ENCODE results near the gene RDX. TPM values are rescaled to one million over a fixed set of nuclear protein-coding genes. Genes with fewer than 3 reads are reported as not detected.
A peak's percentile ranks its signal among the peaks of the same experiment; 100 is the strongest.

Gene RDX
- total RNA-seq, 1 experiment from 2014 or later, result 132 TPM

DNA sequence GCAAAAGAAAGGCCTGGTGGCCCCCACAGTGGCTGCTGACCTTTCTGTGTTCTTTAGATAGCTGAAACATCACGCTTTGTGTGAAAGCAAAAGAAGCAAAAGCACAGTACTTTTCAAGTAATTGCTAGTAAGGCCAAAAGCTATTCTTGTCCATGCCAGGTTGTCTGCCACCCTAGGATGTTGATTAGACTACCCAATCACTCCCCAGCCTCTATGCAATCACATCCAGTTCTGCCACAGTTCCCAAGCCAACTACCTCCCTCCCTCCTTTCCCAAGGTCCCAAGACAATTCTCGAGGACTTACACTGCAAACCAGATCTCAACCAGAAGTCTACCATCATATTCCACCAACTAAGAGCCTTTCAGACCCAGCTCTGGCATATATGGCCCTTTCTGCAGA lies 46.2 kb downstream of the RDX start:
- Mint-ChIP-seq H3K9me3 (ENCODE audit: unreplicated experiment) (no peaks in the 10 kb centered on the region), H3K27ac (ENCODE audit: low read depth, unreplicated experiment) (peak overlapping the region; percentile 74), H3K4me1 (ENCODE audit: insufficient read depth, unreplicated experiment) (peaks cover 15% of the 10 kb centered on the region), H3K36me3 (ENCODE audit: insufficient read depth, unreplicated experiment) (peaks cover 71% of the 10 kb centered on the region), H3K27me3 (ENCODE audit: insufficient read depth, unreplicated experiment) (no peaks in the 10 kb centered on the region), H3K4me3 (ENCODE audit: unreplicated experiment) (no peak overlapping the region)
- intact Hi-C loops (cut with micrococcal nuclease), result loop anchor here (5.0 kb wide), 2 partner anchors 47 to 158 kb away; partner anchors contain the start of genes RDX and ZC3H12C
- no TSS peak for BruUV-seq (replicated peaks)
- CTCF ChIA-PET, result interaction anchor here (0.6 to 3.6 kb wide), 21 partner anchors 11 to 391 kb away, joined by 3 to 42 read pairs (median 4); no protein-coding TSS in a partner anchor
- no peak for TF ChIP-seq CTCF (IDR thresholded peaks at IDR 0.05; ENCODE audit: unreplicated experiment)
- no peak for DNase-seq (ENCODE audit: unreplicated experiment)
- POLR2A ChIA-PET, result interaction anchor here (0.6 to 1.2 kb wide), 9 partner anchors 8 to 1821 kb away, joined by 3 to 5 read pairs (median 4); no protein-coding TSS in a partner anchor

GRCh38 chr11:110249766-110250165 lies 46.6 kb downstream of the RDX start:
- H3K27ac Mint-ChIP-seq (ENCODE audit: low read depth, unreplicated experiment), result peak overlapping the region; percentile 74
- no peak for TF ChIP-seq CTCF (IDR thresholded peaks at IDR 0.05; ENCODE audit: unreplicated experiment)
- DNase-seq (ENCODE audit: unreplicated experiment), result no peak
- ChIA-PET CTCF (interaction anchor here (0.6 to 3.6 kb wide), 26 partner anchors 11 to 517 kb away, joined by 3 to 42 read pairs (median 4); no protein-coding TSS in a partner anchor), POLR2A (interaction anchor here (0.6 to 1.2 kb wide), 8 partner anchors 9 to 1821 kb away, joined by 3 to 5 read pairs (median 4); no protein-coding TSS in a partner anchor)
- intact Hi-C loops (cut with micrococcal nuclease), result loop anchor here (1.0 to 5.0 kb wide), 5 partner anchors 48 to 303 kb away; partner anchors contain the start of genes RDX and ZC3H12C
- H3K4me1 Mint-ChIP-seq (ENCODE audit: insufficient read depth, unreplicated experiment), result peaks cover 15% of the 10 kb centered on the region
- no peaks in the 10 kb centered on the region for H3K27me3 Mint-ChIP-seq (ENCODE audit: insufficient read depth, unreplicated experiment)
- H3K4me3 Mint-ChIP-seq (ENCODE audit: unreplicated experiment), result no peak overlapping the region
- peaks cover 71% of the 10 kb centered on the region for H3K36me3 Mint-ChIP-seq (ENCODE audit: insufficient read depth, unreplicated experiment)
- H3K9me3 Mint-ChIP-seq (ENCODE audit: unreplicated experiment), result no peaks in the 10 kb centered on the region
- no TSS peak for BruUV-seq (replicated peaks)

DNA sequence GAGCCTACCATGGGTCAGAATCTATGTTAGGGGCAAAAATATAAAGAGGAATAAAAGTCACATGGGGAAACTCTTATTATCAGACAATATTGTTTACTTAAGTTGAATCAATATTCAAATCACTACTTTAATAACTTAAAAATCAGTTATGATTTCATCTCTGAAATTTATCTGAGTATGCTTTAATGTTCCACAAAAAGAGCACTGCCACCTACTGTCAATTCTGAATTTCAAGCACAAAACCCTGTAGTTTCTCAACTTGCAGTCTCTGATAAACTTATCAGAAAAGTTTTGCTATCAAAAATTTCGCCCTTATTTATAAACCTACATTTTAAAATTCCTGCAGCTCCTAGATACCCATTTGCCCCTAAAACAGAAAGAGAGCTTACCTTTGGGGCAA lies 47.3 kb downstream of the RDX start:
- ChIA-PET POLR2A (no interaction called here), CTCF (interaction anchor here (0.6 to 3.6 kb wide), 19 partner anchors 10 to 518 kb away, joined by 3 to 42 read pairs (median 4); no protein-coding TSS in a partner anchor)
- H3K9me3 Mint-ChIP-seq (ENCODE audit: unreplicated experiment), result no peaks in the 10 kb centered on the region
- no peak overlapping the region for H3K4me3 Mint-ChIP-seq (ENCODE audit: unreplicated experiment)
- peaks cover 67% of the 10 kb centered on the region for H3K36me3 Mint-ChIP-seq (ENCODE audit: insufficient read depth, unreplicated experiment)
- BruUV-seq (replicated peaks), result no TSS peak
- TF ChIP-seq CTCF (IDR thresholded peaks at IDR 0.05; ENCODE audit: unreplicated experiment), result no peak
- peaks cover 15% of the 10 kb centered on the region for H3K4me1 Mint-ChIP-seq (ENCODE audit: insufficient read depth, unreplicated experiment)
- H3K27me3 Mint-ChIP-seq (ENCODE audit: insufficient read depth, unreplicated experiment), result no peaks in the 10 kb centered on the region
- intact Hi-C loops (cut with micrococcal nuclease), result loop anchor here (1.0 to 5.0 kb wide), 3 partner anchors 48 to 303 kb away; no protein-coding TSS in a partner anchor
- DNase-seq (ENCODE audit: unreplicated experiment), result peak; percentile 6
- H3K27ac Mint-ChIP-seq (ENCODE audit: low read depth, unreplicated experiment), result no peak overlapping the region

- intact Hi-C loops (cut with micrococcal nuclease), result no loop called here
- CTCF ChIA-PET, result no interaction called here
These were observed 52.6 kb downstream of the RDX start for GRCh38 chr11:110243791-110244190.

More at GRCh38 chr11:110243791-110244190, 52.6 kb downstream of the RDX start:
- no peaks in the 10 kb centered on the region for H3K27me3 Mint-ChIP-seq (ENCODE audit: insufficient read depth, unreplicated experiment)
- DNase-seq (ENCODE audit: unreplicated experiment), result no peak
- BruUV-seq (replicated peaks), result no TSS peak
- POLR2A ChIA-PET, result interaction anchor here (0.7 to 1.4 kb wide), 3 partner anchors 15 to 640 kb away, joined by 3 to 4 read pairs (median 3); no protein-coding TSS in a partner anchor
- TF ChIP-seq CTCF (IDR thresholded peaks at IDR 0.05; ENCODE audit: unreplicated experiment), result no peak
- H3K36me3 Mint-ChIP-seq (ENCODE audit: insufficient read depth, unreplicated experiment), result peaks cover 61% of the 10 kb centered on the region
- H3K9me3 Mint-ChIP-seq (ENCODE audit: unreplicated experiment), result no peaks in the 10 kb centered on the region
- H3K4me1 Mint-ChIP-seq (ENCODE audit: insufficient read depth, unreplicated experiment), result peaks cover 4% of the 10 kb centered on the region
- H3K27ac Mint-ChIP-seq (ENCODE audit: low read depth, unreplicated experiment), result peak overlapping the region; percentile 42
- no peak overlapping the region for H3K4me3 Mint-ChIP-seq (ENCODE audit: unreplicated experiment)
